Subcutaneous abdominal adipose tissue (tissue), 5 donors: ENCODE results near the gene BABAM1.

Experiments used
- H3K27ac ChIP-seq: one replicate; pipeline ENCODE4 v1.7.0; 2013; ENCODE audit warnings: low read depth, mild to moderate bottlenecking, inconsistent platforms, low read length, moderate library complexity
- H3K27me3 ChIP-seq, 5 donors: one replicate each; pipeline ENCODE4 v1.7.0; 2013; ENCODE audit warnings: low read length in 5 of 5, inconsistent platforms in 1 of 5; ENCODE audit not compliant: control insufficient read depth in 5 of 5, insufficient read depth in 4 of 5
- H3K36me3 ChIP-seq, 5 donors: one replicate each; pipeline ENCODE4 v1.7.0; 2013; ENCODE audit warnings: low read length in 5 of 5; ENCODE audit not compliant: control insufficient read depth in 5 of 5, insufficient read depth in 5 of 5
- H3K4me1 ChIP-seq, 5 donors: one replicate each; pipeline ENCODE4 v1.7.0; 2013; ENCODE audit warnings: low read length in 5 of 5, mild to moderate bottlenecking in 3 of 5, moderate library complexity in 1 of 5; ENCODE audit not compliant: control insufficient read depth in 5 of 5, insufficient read depth in 5 of 5
- H3K4me3 ChIP-seq, 5 donors: one replicate each; pipeline ENCODE4 v1.7.0; 2013; ENCODE audit warnings: low read length in 5 of 5, low read depth in 1 of 5
- H3K9ac ChIP-seq, 5 donors: one replicate each; pipeline ENCODE4 v1.7.0; 2013; ENCODE audit warnings: low read length in 5 of 5, mild to moderate bottlenecking in 4 of 5, moderate library complexity in 3 of 5
- H3K9me3 ChIP-seq, 5 donors: one replicate each; pipeline ENCODE4 v1.7.0; 2013; ENCODE audit warnings: low read length in 5 of 5; ENCODE audit not compliant: control insufficient read depth in 5 of 5
- donor health status: healthy.
- donor health status: healthy.
- donor health status: healthy.
- donor health status: healthy.
- donor health status: healthy.

The BABAM1 gene

DNA sequence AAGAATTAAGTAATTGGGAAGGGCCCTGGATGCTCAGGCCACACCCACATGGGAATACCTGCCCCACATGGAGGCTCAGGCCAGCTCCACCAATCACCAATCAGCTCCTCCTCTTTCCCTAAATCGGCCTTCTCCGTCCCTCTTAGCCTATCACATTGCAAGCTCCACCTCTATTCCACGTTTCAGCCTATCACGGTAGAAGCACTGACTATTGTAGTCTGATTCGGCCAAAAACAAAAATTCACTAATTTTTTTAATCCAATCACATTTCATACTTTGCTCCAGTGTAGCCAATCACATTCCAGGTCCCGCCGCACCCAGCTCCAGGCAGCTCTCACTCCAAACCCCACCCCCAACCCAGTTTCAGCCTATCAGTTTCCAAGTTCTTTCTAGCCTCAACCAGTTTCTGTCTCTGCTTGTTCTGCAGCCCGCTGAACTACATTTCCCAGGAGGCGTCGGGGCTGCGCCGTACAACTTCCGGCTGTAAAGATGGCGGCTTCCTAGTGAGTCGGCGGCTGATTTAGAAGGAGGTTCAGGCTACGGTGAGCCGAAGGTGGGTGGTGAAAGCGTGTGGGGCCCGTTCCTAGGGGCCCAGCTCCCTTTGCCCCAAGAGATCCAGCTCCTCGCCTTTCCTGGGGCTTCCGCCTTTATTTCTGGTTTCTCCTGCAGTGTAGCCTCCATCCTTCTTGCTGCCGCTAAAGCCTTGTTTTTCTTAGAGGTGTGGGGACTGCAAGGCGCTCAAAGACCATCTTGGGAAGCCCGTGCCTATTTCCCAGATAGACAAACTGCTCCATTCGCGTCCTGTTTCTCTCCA, at the start of gene BABAM1:
TSS of gene BABAM1 (plus strand) at position 469 of the 814 bp plus-strand sequence. CDS start 1,364 bp downstream, outside the sequence.
- Histone ChIP-seq H3K4me1 (peaks cover 5 to 33% (median 14%) of the 10 kb centered on the region in 5 donors), H3K4me3 (peak within 1 kb of the TSS; percentile 86 to 98 (median 98)), H3K36me3 (peaks cover 0 to 29% (median 12%) of the 10 kb centered on the region in 5 donors), H3K27ac (peak within 1 kb of the TSS; percentile 86), H3K9me3 (no peaks in the 10 kb centered on the region), H3K9ac (peak within 1 kb of the TSS; percentile 60 to 95 (median 86)), H3K27me3 (no peaks in the 10 kb centered on the region)

- no peak overlapping the region for H3K27ac ChIP-seq
- peaks cover 0 to 4% (median 0%) of the 10 kb centered on the region in 5 donors for H3K9me3 ChIP-seq
- H3K4me3 ChIP-seq: no peak overlapping the region
- H3K27me3 ChIP-seq: no peaks in the 10 kb centered on the region
- H3K9ac ChIP-seq: no peak overlapping the region
- peaks cover 0 to 26% (median 20%) of the 10 kb centered on the region in 5 donors for H3K36me3 ChIP-seq
- H3K4me1 ChIP-seq: peaks cover 2 to 23% (median 19%) of the 10 kb centered on the region in 5 donors
Observed at GRCh38 chr19:17219286-17219685, 48.0 kb upstream of the BABAM1 start.

DNA sequence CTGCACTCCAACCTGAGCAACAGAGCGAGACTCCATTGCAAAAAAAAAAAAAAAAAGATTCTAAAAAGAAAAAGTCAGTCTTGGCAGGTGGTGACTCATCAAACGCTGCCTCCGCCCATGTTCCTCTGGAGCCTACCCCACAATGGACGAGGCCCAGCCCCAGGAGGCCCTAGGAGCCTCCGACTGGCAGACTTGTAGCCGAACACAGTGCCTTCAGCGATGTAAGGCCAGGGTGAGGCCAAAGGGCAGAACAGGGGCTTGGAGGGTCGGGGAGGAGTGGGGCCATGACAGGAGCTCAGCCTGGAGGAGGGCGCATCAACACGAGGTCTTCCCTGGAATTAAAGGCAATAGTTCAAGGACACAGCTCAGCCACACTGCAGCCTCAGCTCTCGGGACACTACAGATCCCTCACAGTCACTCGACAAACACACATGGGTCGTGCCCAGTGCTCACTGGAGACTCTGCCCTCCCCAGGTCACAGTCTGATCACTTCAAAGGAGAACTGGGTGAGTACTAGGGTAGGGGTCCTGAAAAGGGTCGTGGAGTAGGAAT, 47.0 kb upstream of the BABAM1 start:
- no peak overlapping the region for H3K27ac ChIP-seq

DNA sequence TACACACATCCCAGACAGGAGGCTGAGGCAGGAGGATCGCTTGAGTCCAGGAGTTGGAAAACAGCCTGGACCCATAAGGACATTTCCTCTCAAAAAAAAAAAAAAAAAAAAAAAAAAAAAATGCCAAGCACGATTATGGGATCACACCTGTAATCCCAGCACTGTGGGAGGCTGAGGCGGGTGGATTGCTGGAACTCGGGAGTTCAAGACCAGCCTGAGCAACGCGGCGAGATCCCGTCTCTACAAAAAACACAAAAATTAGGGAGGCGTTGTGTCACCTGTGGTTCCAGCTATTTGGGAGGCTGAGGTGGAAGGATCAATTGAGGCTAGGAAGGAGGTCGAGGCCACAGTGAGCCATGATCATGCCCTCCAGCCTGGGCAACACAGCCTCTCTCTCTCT, 42.2 kb upstream of the BABAM1 start:
- Histone ChIP-seq H3K27ac (no peak overlapping the region), H3K9me3 (no peaks in the 10 kb centered on the region), H3K4me1 (peaks cover 1 to 23% (median 22%) of the 10 kb centered on the region in 5 donors), H3K9ac (no peak overlapping the region), H3K36me3 (peaks cover 0 to 14% (median 10%) of the 10 kb centered on the region in 5 donors), H3K27me3 (no peaks in the 10 kb centered on the region), H3K4me3 (no peak overlapping the region)

More for the DNA sequence above, 47.0 kb upstream of the BABAM1 start:
- Histone ChIP-seq H3K9ac (no peak overlapping the region), H3K4me1 (peaks cover 0 to 15% (median 11%) of the 10 kb centered on the region in 5 donors), H3K9me3 (peaks cover 0 to 4% (median 0%) of the 10 kb centered on the region in 5 donors), H3K4me3 (no peak overlapping the region), H3K27me3 (no peaks in the 10 kb centered on the region), H3K36me3 (peaks cover 0 to 26% (median 20%) of the 10 kb centered on the region in 5 donors)

GRCh38 chr19:17226002-17226933, 41.0 kb upstream of the BABAM1 start, which contains the start of gene OCEL1:
Gene OCEL1 (plus strand): TSS chr19:17226226. CDS start chr19:17226248, 22 bp downstream.
- H3K27me3 ChIP-seq: no peaks in the 10 kb centered on the region
- peak within 1 kb of the TSS; percentile 68 to 86 (median 79) for H3K4me3 ChIP-seq
- peaks cover 1 to 19% (median 18%) of the 10 kb centered on the region in 5 donors for H3K4me1 ChIP-seq
- peak within 1 kb of the TSS in 4 of 5 donors; percentile 53 to 75 (median 70) for H3K9ac ChIP-seq
- H3K27ac ChIP-seq: peak within 1 kb of the TSS; percentile 62
- H3K36me3 ChIP-seq: peaks cover 0 to 23% (median 13%) of the 10 kb centered on the region in 5 donors
- H3K9me3 ChIP-seq: no peaks in the 10 kb centered on the region

- H3K4me3 ChIP-seq: no peak overlapping the region
- no peaks in the 10 kb centered on the region for H3K27me3 ChIP-seq
- peaks cover 1 to 28% (median 18%) of the 10 kb centered on the region in 5 donors for H3K4me1 ChIP-seq
- H3K9me3 ChIP-seq: no peaks in the 10 kb centered on the region
- no peak overlapping the region for H3K27ac ChIP-seq
- H3K36me3 ChIP-seq: peaks cover 0 to 38% (median 29%) of the 10 kb centered on the region in 5 donors
- no peak overlapping the region for H3K9ac ChIP-seq
Observed at GRCh38 chr19:17227798-17228367, 39.4 kb upstream of the BABAM1 start.

DNA sequence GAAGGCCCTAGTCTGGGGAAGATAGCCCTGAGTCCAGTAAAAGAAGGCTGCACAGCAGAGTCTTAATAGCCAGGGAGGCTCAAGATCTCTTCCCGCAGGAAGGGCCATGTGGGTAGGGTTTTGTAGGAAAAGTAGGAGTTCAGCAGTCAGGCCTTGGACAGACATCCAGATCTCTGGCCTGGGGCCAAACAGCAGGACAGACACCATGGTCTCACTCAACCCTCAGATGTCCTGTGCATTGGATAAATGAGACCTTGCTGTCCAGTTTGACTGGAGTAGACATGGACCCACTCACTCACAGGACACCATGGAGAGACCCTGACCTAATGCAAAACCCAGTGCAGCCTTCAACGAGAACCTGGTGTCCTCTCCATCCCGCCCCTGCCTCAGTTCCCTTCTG, 37.4 kb upstream of the BABAM1 start:
- H3K4me3 ChIP-seq: no peak overlapping the region
- H3K4me1 ChIP-seq: peaks cover 1 to 38% (median 24%) of the 10 kb centered on the region in 5 donors
- H3K9me3 ChIP-seq: no peaks in the 10 kb centered on the region
- no peak overlapping the region for H3K27ac ChIP-seq
- no peak overlapping the region for H3K9ac ChIP-seq
- H3K27me3 ChIP-seq: no peaks in the 10 kb centered on the region
- H3K36me3 ChIP-seq: peaks cover 0 to 46% (median 29%) of the 10 kb centered on the region in 5 donors

DNA sequence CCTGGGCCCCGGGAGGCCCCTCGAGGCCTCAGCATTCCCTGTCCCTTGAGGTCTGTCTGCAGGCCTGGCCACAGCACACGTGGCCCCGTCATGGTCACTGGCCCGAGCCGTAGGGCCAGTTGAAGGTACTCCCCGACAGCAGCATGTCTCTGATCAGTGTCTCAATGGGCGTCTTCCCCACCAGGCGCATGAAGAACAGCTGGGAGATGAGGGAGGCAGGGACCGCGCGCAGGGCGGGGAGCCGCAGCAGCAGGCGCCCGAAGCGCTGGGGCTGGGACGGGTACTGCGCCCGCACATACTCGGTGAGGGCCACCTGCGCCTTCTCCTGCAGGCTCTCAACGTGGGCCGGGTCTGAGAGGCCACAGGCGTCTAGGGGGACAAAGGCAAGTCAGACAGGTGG, 35.0 kb upstream of the BABAM1 start:
- H3K27me3 ChIP-seq: no peaks in the 10 kb centered on the region
- H3K36me3 ChIP-seq: peaks cover 0 to 46% (median 29%) of the 10 kb centered on the region in 5 donors
- H3K9ac ChIP-seq: no peak overlapping the region
- H3K4me3 ChIP-seq: no peak overlapping the region
- H3K27ac ChIP-seq: no peak overlapping the region
- H3K9me3 ChIP-seq: no peaks in the 10 kb centered on the region
- H3K4me1 ChIP-seq: peaks cover 0 to 40% (median 30%) of the 10 kb centered on the region in 5 donors

DNA sequence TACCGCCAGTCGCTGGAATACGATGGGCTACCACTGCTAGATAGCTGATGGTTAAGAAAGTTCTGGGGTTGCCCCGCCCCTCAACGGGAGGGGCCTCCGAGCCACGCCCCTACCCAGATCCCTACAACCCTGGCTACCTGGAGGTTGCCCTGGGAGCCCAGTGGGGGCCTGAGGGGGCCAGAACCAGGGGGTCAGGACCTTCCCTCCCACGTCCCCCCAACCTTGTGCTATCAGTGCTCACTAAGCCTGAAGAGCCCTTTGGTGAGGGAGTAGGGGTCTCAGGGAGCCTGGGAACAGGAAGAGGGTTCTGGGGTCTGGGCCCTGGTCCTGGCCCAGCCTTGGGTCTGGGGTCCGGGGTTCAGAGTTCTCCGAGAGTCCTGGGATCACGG, 32.3 kb upstream of the BABAM1 start:
- Histone ChIP-seq H3K36me3 (peaks cover 0 to 45% (median 27%) of the 10 kb centered on the region in 5 donors), H3K9ac (peak overlapping the region in 2 of 5 donors; percentile 51 to 61), H3K4me1 (peaks cover 0 to 35% (median 28%) of the 10 kb centered on the region in 5 donors), H3K9me3 (no peaks in the 10 kb centered on the region), H3K27ac (peak overlapping the region; percentile 46), H3K27me3 (no peaks in the 10 kb centered on the region), H3K4me3 (peak overlapping the region in 4 of 5 donors; percentile 42 to 63 (median 59))
